ENCODE data around the gene LTBP1.

Gene LTBP1

DNA sequence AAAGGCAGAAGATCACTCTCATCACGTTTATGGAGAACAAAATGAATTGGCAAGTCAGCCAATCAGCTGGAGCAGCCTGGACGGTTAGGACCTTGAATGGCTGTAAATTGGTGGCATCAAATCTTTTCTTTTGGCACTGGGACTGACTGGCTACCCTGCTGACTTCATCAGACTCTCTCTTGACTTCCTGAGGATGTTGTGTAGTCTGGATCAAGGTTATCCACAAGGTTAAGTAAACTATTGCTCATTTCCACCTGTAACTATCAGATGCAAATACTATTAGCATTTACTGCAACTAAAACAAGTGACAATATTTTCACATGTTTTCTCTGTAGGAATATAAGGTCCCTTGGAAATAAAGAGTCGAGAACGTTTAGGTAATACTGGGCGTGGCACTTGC lies 395.4 kb downstream of the LTBP1 start:
- DNase-seq (ENCODE audit: low read depth) = no peak
- no peak overlapping the region for H3K4me3 ChIP-seq (ENCODE audit: low read length)
- no peak for TF ChIP-seq CTCF (conservative IDR thresholded peaks at IDR 0.05; ENCODE audit: low read depth, low read length)

DNA sequence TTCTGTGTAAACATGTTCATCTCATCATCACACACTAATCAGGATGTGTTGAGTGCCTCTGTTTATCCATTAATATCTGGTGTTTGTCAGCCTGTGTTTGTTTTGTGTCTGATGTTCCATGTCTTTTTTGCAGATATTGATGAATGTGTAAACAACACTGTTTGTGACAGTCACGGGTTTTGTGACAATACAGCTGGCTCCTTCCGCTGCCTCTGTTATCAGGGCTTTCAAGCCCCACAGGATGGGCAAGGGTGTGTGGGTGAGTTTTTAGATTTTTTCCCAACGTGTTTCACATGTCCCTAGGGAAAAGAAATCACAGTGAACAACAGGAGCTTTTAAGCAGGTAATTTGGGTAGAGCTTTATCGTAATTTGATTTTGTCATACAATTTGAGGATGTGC lies 396.0 kb downstream of the LTBP1 start:
- H3K4me3 ChIP-seq (ENCODE audit: low read length) = no peak overlapping the region
- no peak for DNase-seq (ENCODE audit: low read depth)
- no peak for TF ChIP-seq CTCF (conservative IDR thresholded peaks at IDR 0.05; ENCODE audit: low read depth, low read length)

- TF ChIP-seq CTCF (conservative IDR thresholded peaks at IDR 0.05; ENCODE audit: low read depth, low read length) = no peak
Observed at GRCh38 chr2:33343387-33343895, 396.7 kb downstream of the LTBP1 start.

GRCh38 chr2:33344230-33344629 lies 397.5 kb downstream of the LTBP1 start:
- no peak for TF ChIP-seq CTCF (conservative IDR thresholded peaks at IDR 0.05; ENCODE audit: low read depth, low read length)
- no peak overlapping the region for H3K4me3 ChIP-seq (ENCODE audit: low read length)
- DNase-seq (ENCODE audit: low read depth) = no peak

More at GRCh38 chr2:33343387-33343895, 396.7 kb downstream of the LTBP1 start:
- H3K4me3 ChIP-seq (ENCODE audit: low read length) = no peak overlapping the region
- DNase-seq (ENCODE audit: low read depth) = no peak

DNA sequence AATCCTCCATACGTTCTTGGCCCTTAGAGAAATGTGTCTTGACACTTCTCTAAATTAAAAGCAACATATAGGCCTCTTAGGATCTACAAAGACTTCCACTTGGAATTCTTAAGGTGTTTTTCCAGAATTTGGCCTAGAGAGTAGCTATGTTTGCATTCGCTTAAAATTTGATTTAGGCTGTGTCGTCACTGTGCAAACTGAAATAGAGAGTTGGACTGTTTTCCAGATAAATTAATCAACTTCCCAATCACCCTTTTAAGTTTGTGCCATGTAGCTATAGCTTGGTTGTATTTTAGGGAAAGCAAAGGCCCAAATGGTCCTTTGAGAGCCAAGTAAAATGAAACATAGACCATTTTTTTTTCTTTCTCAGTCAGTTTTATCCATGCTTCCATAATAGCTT lies 401.1 kb downstream of the LTBP1 start:
- no peak overlapping the region for H3K4me3 ChIP-seq (ENCODE audit: low read length)
- no peak for TF ChIP-seq CTCF (conservative IDR thresholded peaks at IDR 0.05; ENCODE audit: low read depth, low read length)
- DNase-seq (ENCODE audit: low read depth) = no peak

DNA sequence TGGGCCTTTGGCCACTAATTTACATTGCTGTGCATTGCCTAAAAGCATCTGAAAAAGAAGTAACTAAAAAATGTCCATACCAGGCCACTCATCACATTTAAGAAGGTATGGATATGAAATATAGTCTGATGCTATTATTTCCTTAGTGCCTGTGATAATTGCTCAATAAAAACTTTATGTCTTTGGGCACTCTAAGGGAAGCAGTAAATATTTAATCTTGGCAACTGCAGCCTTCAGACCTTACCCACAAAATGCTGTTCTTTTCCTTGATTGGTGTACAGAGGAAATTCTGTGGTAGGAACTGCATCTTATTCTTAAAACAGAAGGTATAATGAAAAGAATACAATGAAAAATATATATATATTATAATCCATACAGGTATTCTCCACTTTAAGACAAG lies 403.9 kb downstream of the LTBP1 start:
- H3K4me3 ChIP-seq (ENCODE audit: low read length) = no peak overlapping the region
- DNase-seq (ENCODE audit: low read depth) = no peak
- TF ChIP-seq CTCF (conservative IDR thresholded peaks at IDR 0.05; ENCODE audit: low read depth, low read length) = no peak

- H3K4me3 ChIP-seq (ENCODE audit: low read length) = no peak overlapping the region
- no peak for TF ChIP-seq CTCF (conservative IDR thresholded peaks at IDR 0.05; ENCODE audit: low read depth, low read length)
- DNase-seq (ENCODE audit: low read depth) = no peak
Observed at GRCh38 chr2:33351781-33352180, 405.0 kb downstream of the LTBP1 start.
